Heart right ventricle (tissue), 16 donors: Measurements from ENCODE around the gene FGGY. TPM values are rescaled to one million over a fixed set of nuclear protein-coding genes. Genes with fewer than 3 reads are reported as not detected.
A peak's percentile ranks its signal among the peaks of the same experiment; 100 is the strongest.

Experiments used
- ATAC-seq, 8 donors: fragments of 200-7000 bp; cut with Tn5 transposase; one replicate each; pipeline ENCODE4 v1.9.1; 2020; ENCODE audit warnings: mild to moderate bottlenecking in 8 of 8, moderate library complexity in 8 of 8, moderate number of reproducible peaks in 1 of 8
- DNase-seq, 2 donors: peaks; one replicate each; pipeline ENCODE4 v3.0.0-alpha.2; 2020
- H3K27ac ChIP-seq, 10 donors: fragments of 200-600 bp; sonication (generic) in 2 of 10; one replicate each; pipeline versions ENCODE4 v1.5.0 to v1.8.0; 2020 to 2022; ENCODE audit warnings: mild to moderate bottlenecking in 3 of 10
- H3K27me3 ChIP-seq, 7 donors: fragments of 200-600 bp; one replicate each; pipeline ENCODE4 v1.8.0; 2021 to 2022; ENCODE audit warnings: mild to moderate bottlenecking in 2 of 7
- H3K36me3 ChIP-seq, 9 donors: fragments of 200-600 bp; sonication (generic) in 1 of 9; one replicate each; pipeline versions ENCODE4 v1.5.0 to v1.8.0; 2020 to 2022; ENCODE audit warnings: mild to moderate bottlenecking in 2 of 9
- H3K4me1 ChIP-seq, 9 donors: fragments of 200-600 bp; sonication (generic) in 1 of 9; one replicate each; pipeline versions ENCODE4 v1.5.0 to v1.8.0; 2020 to 2022; ENCODE audit warnings: mild to moderate bottlenecking in 4 of 9
- H3K4me3 ChIP-seq, 10 donors: fragments of 200-600 bp; sonication (generic) in 2 of 10; one replicate each; pipeline versions ENCODE4 v1.5.0 to v1.8.0; 2020 to 2022; ENCODE audit warnings: mild to moderate bottlenecking in 7 of 10, moderate library complexity in 2 of 10
- H3K9me3 ChIP-seq, 11 donors: fragments of 200-600 bp in 10 of 11; sonication (generic) in 2 of 11; one replicate each; pipeline versions ENCODE4 v1.5.0 to v1.8.0; 2013 to 2022; ENCODE audit warnings: mild to moderate bottlenecking in 2 of 11, control low read depth in 1 of 11, moderate library complexity in 1 of 11
- CTCF ChIP-seq, 9 donors: fragments of 200-600 bp; sonication (generic) in 2 of 9; IDR thresholded peaks; one replicate each; pipeline versions ENCODE4 v1.5.0 to v1.8.0; 2021 to 2022; ENCODE audit warnings: antibody characterized with exemption in 9 of 9, mild to moderate bottlenecking in 5 of 9, moderate library complexity in 1 of 9
- WGBS, 2 donors: extraction: QIAGEN DNeasy Blood & Tissue Kit; methylation state at CpG; one replicate each; pipeline ENCODE4 v1.1.7; 2013; ENCODE audit warnings: inconsistent platforms in 1 of 2; 5-methylcytosine and 5-hydroxymethylcytosine counted together
- intact Hi-C, 10 donors: fragments of 100-400 bp; cut with DNase I; formaldehyde crosslinking; loops; one replicate each; pipeline versions ENCODE4 v1.11.1 to v1.14.2; 2022
- polyA plus RNA-seq, 2 donors: library from polyadenylated mRNA; stranded (reverse); fragments of 200-250 nt; gene quantifications; one replicate each; pipeline ENCODE4 v1.2.3, GENCODE V29; 2013
- total RNA-seq, 10 donors: library from RNA; stranded (reverse); fragmentation: NEBNext Ultra II Directional in 3 of 10; extraction: Animal tissue kit (Norgen Biotek cat#: 25700) in 3 of 10; gene quantifications; one replicate each; pipeline versions ENCODE4 v1.2.1 to v1.2.4, GENCODE V29; 2021 to 2023
- donor health status: Arrhythmogenic right ventricular cardiomyopathy.
- donor health status: ischemic (EF 13 %, LVEDD 7.1; RV severe dilation, severe dysfunction).
- donor health status: healthy with polysubstance abuse.
- donor health status: DM: no; HTN: yes; CAD: no.
- donor health status: DM: no; HTN: no; CAD: no.
- donor health status: ischemic (EF 25% LVEDD 6.9; RV normal size, moderate dysfunction).
- donor health status: ischemic (EF 25% LVEDD 5.7; RV mildly dilated, moderate dysfunction).
- donor health status: healthy.
- donor health status: DM: yes; HTN: yes; CAD: no.
- donor health status: Ischemic cardiomyopathy.
- donor health status: ischemic (EF 35%, LVEDD 5.7; RV mildly dilated, moderate dysfunction).
- donor health status: nonischemic (EF 11% LVEDD 7.7; RV severe dilation, severe dysfunction).
- donor health status: DM: yes; HTN: yes; CAD: no.
- donor health status: PGD.
- donor health status: ischemic (EF 29% LVEDD 5.4; RV normal size, mild dysfunction).
- donor health status: nonischemic (EF 23%, LVEDD 6.1; RV moderate dilation, normal function).

Gene FGGY
- total and polyA plus RNA-seq, 12 donors = 3.1 to 51.8 (median 34.7) TPM

- no peak for ATAC-seq
- no peak for TF ChIP-seq CTCF (IDR thresholded peaks at IDR 0.05)
- Histone ChIP-seq H3K4me3 (no peak overlapping the region), H3K4me1 (peaks cover 0 to 64% (median 22%) of the 10 kb centered on the region in 9 donors), H3K36me3 (no peaks in the 10 kb centered on the region), H3K9me3 (no peaks in the 10 kb centered on the region), H3K27ac (peak overlapping the region in 5 of 10 donors; percentile 10 to 91 (median 35)), H3K27me3 (no peaks in the 10 kb centered on the region)
- WGBS, 2 donors = 70 to 74% methylated on average over 2 of the region's 2 CpGs
- intact Hi-C loops = loop anchor here (5.0 to 10.0 kb wide), 15 partner anchors 138 to 548 kb away; partner anchors contain the start of gene JUN (in 1 of the 10)
- DNase-seq = no peak
Observed at GRCh38 chr1:59293206-59293605, 3.7 kb upstream of the FGGY start.

- ATAC-seq (no peak), DNase-seq (no peak)
- no peak for TF ChIP-seq CTCF (IDR thresholded peaks at IDR 0.05)
- H3K27me3 ChIP-seq = no peaks in the 10 kb centered on the region
- peak overlapping the region in 3 of 10 donors; percentile 29 to 91 (median 46) for H3K27ac ChIP-seq
- intact Hi-C loops = loop anchor here (5.0 to 10.0 kb wide), 15 partner anchors 139 to 549 kb away; partner anchors contain the start of gene JUN (in 1 of the 10)
- peaks cover 0 to 70% (median 22%) of the 10 kb centered on the region in 9 donors for H3K4me1 ChIP-seq
- WGBS, 2 donors = 97% methylated on average over 12 of the region's 12 CpGs
- H3K9me3 ChIP-seq = no peaks in the 10 kb centered on the region
- H3K4me3 ChIP-seq = no peak overlapping the region
- no peaks in the 10 kb centered on the region for H3K36me3 ChIP-seq
Observed at GRCh38 chr1:59293849-59294248, 3.0 kb upstream of the FGGY start.

- Histone ChIP-seq H3K27ac (peak overlapping the region in 1 of 10 donors; percentile 91), H3K9me3 (no peaks in the 10 kb centered on the region), H3K4me1 (peaks cover 0 to 70% (median 22%) of the 10 kb centered on the region in 9 donors), H3K36me3 (no peaks in the 10 kb centered on the region), H3K27me3 (no peaks in the 10 kb centered on the region), H3K4me3 (no peak overlapping the region)
- WGBS, 2 donors = 96 to 98% methylated on average over 4 of the region's 4 CpGs
- ATAC-seq (no peak), DNase-seq (no peak)
- intact Hi-C loops = loop anchor here (5.0 to 10.0 kb wide), 15 partner anchors 140 to 550 kb away; partner anchors contain the start of gene JUN (in 1 of the 10)
- TF ChIP-seq CTCF (IDR thresholded peaks at IDR 0.05) = no peak
Observed at GRCh38 chr1:59294423-59294822, 2.5 kb upstream of the FGGY start.

- Histone ChIP-seq H3K4me1 (peaks cover 0 to 60% (median 17%) of the 10 kb centered on the region in 9 donors), H3K27me3 (no peaks in the 10 kb centered on the region), H3K9me3 (no peaks in the 10 kb centered on the region), H3K27ac (peak overlapping the region; percentile 92 to 99 (median 97)), H3K36me3 (no peaks in the 10 kb centered on the region), H3K4me3 (peak overlapping the region in 9 of 10 donors; percentile 45 to 68 (median 62))
- DNase-seq (no peak), ATAC-seq (no peak)
- 32 to 36% methylated on average over 4 of the region's 4 CpGs for WGBS, 2 donors
- TF ChIP-seq CTCF (IDR thresholded peaks at IDR 0.05) = no peak
- intact Hi-C loops = loop anchor here (1.0 to 10.0 kb wide), 27 partner anchors 97 to 551 kb away; partner anchors contain the start of gene JUN (in 5 of the 10)
Observed at GRCh38 chr1:59295618-59296017, 1.3 kb upstream of the FGGY start.
